ENCODE results near the gene RPL38. TPM values are rescaled to one million over a fixed set of nuclear protein-coding genes. Genes with fewer than 3 reads are reported as not detected.

RPL38 gene
- total and polyA plus RNA-seq, 2 donors (not counting 1 experiment from before 2014, with no cell fraction given) = 1,185 to 3,018 TPM

DNA sequence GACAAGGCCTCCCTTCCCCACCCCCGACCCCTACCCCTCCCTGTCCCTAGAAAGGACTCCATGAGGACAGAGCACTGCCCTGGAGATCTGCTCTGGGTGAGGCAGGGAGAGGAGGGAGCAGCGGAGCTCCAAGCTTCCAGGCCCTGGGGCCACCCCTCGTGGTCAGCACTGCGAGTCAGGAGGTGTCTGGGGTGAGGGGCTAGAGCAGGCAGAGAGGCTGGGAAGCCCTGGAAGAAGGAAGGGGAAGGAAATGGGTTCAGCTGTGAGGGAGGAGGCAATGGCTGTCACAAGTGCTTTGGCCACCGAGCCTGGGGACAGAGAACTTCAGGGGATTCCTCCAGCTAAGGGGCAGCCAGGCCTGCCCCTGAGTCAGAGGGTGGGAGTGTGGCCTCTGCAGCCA lies 42.4 kb downstream of the RPL38 start:
- H3K9ac ChIP-seq (ENCODE audit: insufficient read depth, low read length) = no peak overlapping the region
- no peak overlapping the region for H3K4me2 ChIP-seq (ENCODE audit: extremely low read depth, insufficient read depth, low read length)
- H3K36me3 ChIP-seq (ENCODE audit: control insufficient read depth, insufficient read depth, low read length) = no peaks in the 10 kb centered on the region
- no peak for DNase-seq (ENCODE audit: low read depth in 2 of 2)
- no peaks in the 10 kb centered on the region for H4K20me1 ChIP-seq (ENCODE audit: control insufficient read depth, extremely low read depth, insufficient read depth, low read length)
- H3K27me3 ChIP-seq (ENCODE audit: control insufficient read depth, insufficient read depth, low read length) = no peaks in the 10 kb centered on the region
- TF ChIP-seq, protein P1, sequence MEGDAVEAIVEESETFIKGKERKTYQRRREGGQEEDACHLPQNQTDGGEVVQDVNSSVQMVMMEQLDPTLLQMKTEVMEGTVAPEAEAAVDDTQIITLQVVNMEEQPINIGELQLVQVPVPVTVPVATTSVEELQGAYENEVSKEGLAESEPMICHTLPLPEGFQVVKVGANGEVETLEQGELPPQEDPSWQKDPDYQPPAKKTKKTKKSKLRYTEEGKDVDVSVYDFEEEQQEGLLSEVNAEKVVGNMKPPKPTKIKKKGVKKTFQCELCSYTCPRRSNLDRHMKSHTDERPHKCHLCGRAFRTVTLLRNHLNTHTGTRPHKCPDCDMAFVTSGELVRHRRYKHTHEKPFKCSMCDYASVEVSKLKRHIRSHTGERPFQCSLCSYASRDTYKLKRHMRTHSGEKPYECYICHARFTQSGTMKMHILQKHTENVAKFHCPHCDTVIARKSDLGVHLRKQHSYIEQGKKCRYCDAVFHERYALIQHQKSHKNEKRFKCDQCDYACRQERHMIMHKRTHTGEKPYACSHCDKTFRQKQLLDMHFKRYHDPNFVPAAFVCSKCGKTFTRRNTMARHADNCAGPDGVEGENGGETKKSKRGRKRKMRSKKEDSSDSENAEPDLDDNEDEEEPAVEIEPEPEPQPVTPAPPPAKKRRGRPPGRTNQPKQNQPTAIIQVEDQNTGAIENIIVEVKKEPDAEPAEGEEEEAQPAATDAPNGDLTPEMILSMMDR (conservative IDR thresholded peaks at IDR 0.05 in 1 of 2, IDR thresholded peaks at IDR 0.05 in 1 of 2; ENCODE audit: low read depth in 1 of 2, low read length in 2 of 2) = no peak
- TF ChIP-seq EZH2 (IDR thresholded peaks at IDR 0.05; ENCODE audit: low read length, missing control alignments) = no peak
- no peaks in the 10 kb centered on the region for H3K79me2 ChIP-seq (ENCODE audit: control insufficient read depth, insufficient read depth, low read length)
- no peak overlapping the region for H3K4me3 ChIP-seq (replicated peaks in 1 of 4; ENCODE audit: control extremely low read depth in 1 of 4, insufficient read depth in 1 of 4, low read depth in 3 of 4, low read length in 4 of 4)
- H2AFZ ChIP-seq (ENCODE audit: low read length) = no peak overlapping the region
- H3K9me3 ChIP-seq (ENCODE audit: control insufficient read depth, insufficient read depth, low read depth, low read length) = no peaks in the 10 kb centered on the region
- no peaks in the 10 kb centered on the region for H3K4me1 ChIP-seq (ENCODE audit: control insufficient read depth, extremely low read depth, insufficient read depth, low read length)
- H3K27ac ChIP-seq (ENCODE audit: insufficient read depth, low read length) = no peak overlapping the region

DNA sequence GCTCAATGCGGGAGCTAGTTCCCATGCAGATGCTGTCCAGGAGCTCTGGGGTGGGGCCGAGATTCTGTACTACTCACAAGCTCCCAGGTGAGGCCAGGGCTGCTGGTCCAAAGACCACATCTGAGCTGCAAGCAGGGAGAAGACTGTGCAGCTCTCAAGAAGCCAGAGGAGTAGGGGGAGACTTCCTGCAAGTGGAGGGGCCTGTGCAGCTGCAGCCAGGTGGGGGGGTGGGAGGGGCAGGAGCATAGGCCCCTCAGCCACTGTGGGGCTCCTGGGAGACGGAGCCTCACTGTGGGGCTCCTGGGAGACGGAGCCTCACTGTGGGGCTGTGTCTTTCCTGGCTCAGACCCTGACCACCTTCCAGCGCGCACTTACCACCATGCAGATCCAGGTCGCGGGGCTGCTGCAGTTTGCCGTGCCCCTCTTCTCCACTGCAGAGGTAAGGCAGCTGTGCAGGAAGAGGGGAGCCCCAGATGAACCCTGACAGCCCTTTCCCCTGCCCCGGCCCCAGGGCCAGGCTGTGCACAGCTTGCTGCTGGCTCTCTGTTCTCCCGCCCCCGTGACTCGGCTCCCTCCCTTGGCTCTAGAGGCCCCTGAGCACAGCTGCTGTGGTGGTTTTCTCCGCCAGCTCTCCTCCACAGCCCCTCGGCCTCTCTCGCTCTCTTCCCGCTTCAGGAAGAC lies 46.3 kb downstream of the RPL38 start:
- Histone ChIP-seq H3K4me2 (ENCODE audit: extremely low read depth, insufficient read depth, low read length) (no peak overlapping the region), H4K20me1 (ENCODE audit: control insufficient read depth, extremely low read depth, insufficient read depth, low read length) (no peaks in the 10 kb centered on the region), H3K27me3 (ENCODE audit: control insufficient read depth, insufficient read depth, low read length) (no peaks in the 10 kb centered on the region), H3K9me3 (ENCODE audit: control insufficient read depth, insufficient read depth, low read depth, low read length) (no peaks in the 10 kb centered on the region), H3K9ac (ENCODE audit: insufficient read depth, low read length) (no peak overlapping the region), H2AFZ (ENCODE audit: low read length) (no peak overlapping the region), H3K4me1 (ENCODE audit: control insufficient read depth, extremely low read depth, insufficient read depth, low read length) (no peaks in the 10 kb centered on the region), H3K79me2 (ENCODE audit: control insufficient read depth, insufficient read depth, low read length) (no peaks in the 10 kb centered on the region), H3K4me3 (replicated peaks in 1 of 4; ENCODE audit: control extremely low read depth in 1 of 4, insufficient read depth in 1 of 4, low read depth in 3 of 4, low read length in 4 of 4) (no peak overlapping the region), H3K36me3 (ENCODE audit: control insufficient read depth, insufficient read depth, low read length) (no peaks in the 10 kb centered on the region), H3K27ac (ENCODE audit: insufficient read depth, low read length) (no peak overlapping the region)
- no peak for TF ChIP-seq EZH2 (IDR thresholded peaks at IDR 0.05; ENCODE audit: low read length, missing control alignments)
- TF ChIP-seq, protein P1 (conservative IDR thresholded peaks at IDR 0.05 in 1 of 2, IDR thresholded peaks at IDR 0.05 in 1 of 2; ENCODE audit: low read depth in 1 of 2, low read length in 2 of 2) = no peak
- DNase-seq (ENCODE audit: low read depth in 2 of 2) = no peak

DNA sequence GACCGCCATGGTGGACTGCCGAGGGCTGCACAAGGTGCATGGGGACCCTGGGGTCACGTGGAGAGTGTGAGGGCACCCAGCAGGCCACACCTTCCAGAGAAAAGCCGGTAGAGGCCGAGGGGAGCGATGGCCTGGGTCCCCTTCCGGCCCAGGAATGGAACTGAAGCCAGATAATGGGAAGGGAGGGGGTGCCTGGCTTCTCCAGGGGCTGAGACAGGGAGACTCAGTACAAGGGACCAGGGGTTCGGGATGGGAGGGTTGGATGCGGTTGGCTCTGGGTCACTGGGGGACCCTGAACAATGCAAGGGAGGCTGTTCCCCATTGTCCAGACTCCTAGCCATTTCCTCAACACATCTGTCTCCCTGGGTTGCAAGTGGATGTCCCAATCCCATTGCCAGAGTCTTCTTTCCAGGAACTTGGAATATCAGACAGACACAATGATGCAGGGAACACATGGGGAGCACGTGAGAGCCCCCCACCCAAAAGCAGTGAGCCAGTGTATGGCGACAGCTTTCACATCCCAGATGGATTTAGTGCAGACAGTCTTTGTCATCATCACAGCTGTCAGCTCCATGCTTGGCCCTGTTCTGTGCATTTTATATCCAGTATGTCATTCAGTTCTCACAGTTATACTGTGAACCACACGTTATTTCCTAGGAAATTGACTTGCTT lies 47.0 kb downstream of the RPL38 start:
- no peak overlapping the region for H3K27ac ChIP-seq (ENCODE audit: insufficient read depth, low read length)

More for the DNA sequence above, 47.0 kb downstream of the RPL38 start:
- Histone ChIP-seq H4K20me1 (ENCODE audit: control insufficient read depth, extremely low read depth, insufficient read depth, low read length) (no peaks in the 10 kb centered on the region), H3K79me2 (ENCODE audit: control insufficient read depth, insufficient read depth, low read length) (no peaks in the 10 kb centered on the region), H3K4me1 (ENCODE audit: control insufficient read depth, extremely low read depth, insufficient read depth, low read length) (no peaks in the 10 kb centered on the region), H3K9ac (ENCODE audit: insufficient read depth, low read length) (no peak overlapping the region), H2AFZ (ENCODE audit: low read length) (no peak overlapping the region), H3K36me3 (ENCODE audit: control insufficient read depth, insufficient read depth, low read length) (no peaks in the 10 kb centered on the region), H3K4me3 (replicated peaks in 1 of 4; ENCODE audit: control extremely low read depth in 1 of 4, insufficient read depth in 1 of 4, low read depth in 3 of 4, low read length in 4 of 4) (no peak overlapping the region), H3K9me3 (ENCODE audit: control insufficient read depth, insufficient read depth, low read depth, low read length) (no peaks in the 10 kb centered on the region), H3K4me2 (ENCODE audit: extremely low read depth, insufficient read depth, low read length) (no peak overlapping the region), H3K27me3 (ENCODE audit: control insufficient read depth, insufficient read depth, low read length) (no peaks in the 10 kb centered on the region)
- DNase-seq (ENCODE audit: low read depth in 2 of 2) = no peak
- TF ChIP-seq, protein P1 (conservative IDR thresholded peaks at IDR 0.05 in 1 of 2, IDR thresholded peaks at IDR 0.05 in 1 of 2; ENCODE audit: low read depth in 1 of 2, low read length in 2 of 2) = no peak
- TF ChIP-seq EZH2 (IDR thresholded peaks at IDR 0.05; ENCODE audit: low read length, missing control alignments) = no peak
